GM08714 (cell line): ENCODE data around the gene EDC3.

Experiments used
- H3K4me3 ChIP-seq: fragments of 200-500 bp; sonication (Bioruptor generic); 2 replicates; pipeline ENCODE4 v1.5.1; 2014; ENCODE audit warnings: mild to moderate bottlenecking, low read length, inconsistent platforms
- ZNF274 ChIP-seq: IDR thresholded peaks from 2 replicates; pipeline ENCODE4 v1.6.1; 2012; ENCODE audit warnings: mild to moderate bottlenecking, low read depth, low read length

The EDC3 gene

GRCh38 chr15:74628949-74629348, 66.9 kb downstream of the EDC3 start:
- TF ChIP-seq ZNF274 = no peak
- H3K4me3 ChIP-seq = no peak overlapping the region

GRCh38 chr15:74628199-74628598, 67.6 kb downstream of the EDC3 start:
- no peak overlapping the region for H3K4me3 ChIP-seq
- TF ChIP-seq ZNF274 = no peak

GRCh38 chr15:74627766-74628165, 68.1 kb downstream of the EDC3 start:
- TF ChIP-seq ZNF274 = no peak
- H3K4me3 ChIP-seq = no peak overlapping the region

- no peak overlapping the region for H3K4me3 ChIP-seq
- no peak for TF ChIP-seq ZNF274
These were observed 68.8 kb downstream of the EDC3 start for GRCh38 chr15:74626752-74627692.

- no peak overlapping the region for H3K4me3 ChIP-seq
- TF ChIP-seq ZNF274 = no peak
These were observed 69.5 kb downstream of the EDC3 start for GRCh38 chr15:74626336-74626735.

- no peak for TF ChIP-seq ZNF274
- H3K4me3 ChIP-seq = no peak overlapping the region
These were observed 70.1 kb downstream of the EDC3 start for GRCh38 chr15:74625693-74626092.

- TF ChIP-seq ZNF274 = no peak
- no peak overlapping the region for H3K4me3 ChIP-seq
These were observed 71.7 kb downstream of the EDC3 start for GRCh38 chr15:74624020-74624602.

- no peak for TF ChIP-seq ZNF274
- H3K4me3 ChIP-seq = no peak overlapping the region
These were observed 73.1 kb downstream of the EDC3 start for GRCh38 chr15:74622758-74623157.

- H3K4me3 ChIP-seq = no peak overlapping the region
- no peak for TF ChIP-seq ZNF274
These were observed 73.9 kb downstream of the EDC3 start for GRCh38 chr15:74621936-74622335.

- H3K4me3 ChIP-seq = no peak overlapping the region
- no peak for TF ChIP-seq ZNF274
These were observed 74.3 kb downstream of the EDC3 start for GRCh38 chr15:74621546-74621920.

- H3K4me3 ChIP-seq = no peak overlapping the region
- no peak for TF ChIP-seq ZNF274
These were observed 74.9 kb downstream of the EDC3 start for GRCh38 chr15:74620636-74621545.

- TF ChIP-seq ZNF274 = no peak
- no peak overlapping the region for H3K4me3 ChIP-seq
These were observed 75.7 kb downstream of the EDC3 start for GRCh38 chr15:74619916-74620635.

- TF ChIP-seq ZNF274 = no peak
- no peak overlapping the region for H3K4me3 ChIP-seq
These were observed 76.8 kb downstream of the EDC3 start for GRCh38 chr15:74618841-74619596.
